ENCODE results near the gene RWDD3. TPM values are rescaled to one million over a fixed set of nuclear protein-coding genes. Genes with fewer than 3 reads are reported as not detected.

Gene RWDD3
- total RNA-seq, 1 experiment from 2014 or later: 15.3 TPM

DNA sequence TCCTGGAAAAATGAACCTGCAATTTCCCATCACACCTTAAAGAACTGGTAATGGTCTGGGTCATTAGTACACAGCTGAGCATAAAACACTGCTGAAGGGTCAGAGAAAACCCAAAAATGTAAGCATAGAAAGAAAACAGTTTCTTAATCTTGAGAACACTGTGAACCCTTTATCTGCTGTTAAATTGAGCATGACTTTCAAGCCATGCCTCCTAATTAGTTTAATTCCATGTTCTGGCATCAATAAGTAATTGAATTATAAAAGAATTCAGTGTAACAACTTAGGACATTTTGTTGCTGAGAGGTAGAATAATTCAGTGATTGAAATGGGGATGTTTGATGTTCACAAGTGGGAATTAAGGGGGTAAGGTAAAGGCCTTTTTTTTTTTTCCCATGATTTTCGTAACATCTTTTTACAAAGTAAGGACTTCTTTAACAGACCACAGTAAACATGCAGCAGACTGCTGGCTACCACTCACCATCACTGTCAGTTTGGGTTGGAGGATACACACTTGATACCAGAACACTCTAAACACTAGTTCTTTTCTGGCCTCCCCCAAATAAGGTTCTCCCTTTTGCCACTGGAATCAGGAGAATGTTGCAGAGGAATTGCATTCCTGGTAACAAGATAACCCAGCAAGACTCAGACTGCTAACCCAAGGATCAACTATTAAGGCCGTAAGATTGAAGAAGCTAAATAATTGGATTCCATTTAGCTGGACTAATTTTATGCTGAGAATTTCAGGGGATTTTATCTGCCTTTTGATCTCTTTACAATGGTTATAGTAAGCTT, 3.0 kb downstream of the RWDD3 start:
- H3K23ac ChIP-seq (ENCODE audit: insufficient read length, low read depth, low read length): no peak overlapping the region
- no peak overlapping the region for H4K5ac ChIP-seq (ENCODE audit: insufficient read length, low read depth, low read length)
- H2AK5ac ChIP-seq (ENCODE audit: insufficient read length, low read length): no peak overlapping the region
- H3K27me3 ChIP-seq (ENCODE audit: insufficient read depth, low read length): no peaks in the 10 kb centered on the region
- no peak overlapping the region for H3K4me2 ChIP-seq (ENCODE audit: insufficient read depth, insufficient read length, low read length)
- H2BK12ac ChIP-seq (ENCODE audit: insufficient read length, low read depth, low read length): no peak overlapping the region
- no peaks in the 10 kb centered on the region for H4K20me1 ChIP-seq (ENCODE audit: control insufficient read depth, insufficient read depth, insufficient read length)
- H3K56ac ChIP-seq (ENCODE audit: insufficient read length, low read depth, low read length): no peak overlapping the region
- Mint-ChIP-seq H3K4me1 (peaks cover 22 to 32% of the 10 kb centered on the region in 2 experiments), H3K36me3 (ENCODE audit: insufficient read depth in 1 of 3, low read depth in 3 of 3) (peaks cover 29 to 36% (median 31%) of the 10 kb centered on the region in 3 experiments), H3K4me3 (no peak overlapping the region), H3K27ac (no peak overlapping the region), H3K27me3 (ENCODE audit: low read depth) (peaks cover 2% of the 10 kb centered on the region; the same call in 1 of the 2 replicates), H3K9me3 (peaks cover 12 to 13% of the 10 kb centered on the region in 2 experiments; a peak in 4 of 5 replicates)
- H2BK120ac ChIP-seq (ENCODE audit: low read depth, low read length, poor library complexity, severe bottlenecking): no peak overlapping the region
- H3K4me1 ChIP-seq (ENCODE audit: insufficient read depth, low read length): no peaks in the 10 kb centered on the region; the same call in 1 of the 2 replicates
- no peak overlapping the region for H2BK5ac ChIP-seq (ENCODE audit: insufficient read length, low read length)
- H2AFZ ChIP-seq (ENCODE audit: low read length): no peak overlapping the region
- no peak overlapping the region for H3K14ac ChIP-seq (ENCODE audit: insufficient read depth, low read length)
- H3K4ac ChIP-seq (ENCODE audit: low read depth, low read length): no peak overlapping the region
- no peaks in the 10 kb centered on the region; the same call in 1 of the 2 replicates for H3K79me2 ChIP-seq (ENCODE audit: insufficient read depth, low read length)
- peaks cover 10% of the 10 kb centered on the region for H3K9me3 ChIP-seq (ENCODE audit: control insufficient read depth, low read depth, low read length)
- no peak overlapping the region for H3K27ac ChIP-seq (ENCODE audit: insufficient read length, low read depth, low read length)
- DNase-seq: no peak
- H3K18ac ChIP-seq (ENCODE audit: insufficient read length, low read depth, low read length): no peak overlapping the region
- no peak overlapping the region for H4K8ac ChIP-seq (replicated peaks; ENCODE audit: insufficient read length, low read depth, low read length)
- WGBS (ENCODE audit: extremely low coverage, insufficient read length, low lambda C conversion rate): no CpG with 5 or more reads among the region's 2 CpGs
- H2BK20ac ChIP-seq (ENCODE audit: low read depth, low read length, poor library complexity, severe bottlenecking): no peak overlapping the region
- H3T11ph ChIP-seq (ENCODE audit: low read length): no peak overlapping the region
- H2BK15ac ChIP-seq (ENCODE audit: low read depth, low read length): no peak overlapping the region
- H4K91ac ChIP-seq (ENCODE audit: insufficient read length, low read depth, low read length): no peak overlapping the region
- no peaks in the 10 kb centered on the region for H3K79me1 ChIP-seq (ENCODE audit: insufficient read depth, low read depth, low read length, poor library complexity, severe bottlenecking)
- peaks cover 9% of the 10 kb centered on the region for H3K23me2 ChIP-seq (ENCODE audit: insufficient read length, low read depth, low read length, poor library complexity, severe bottlenecking)
- H3K9ac ChIP-seq (ENCODE audit: extremely low read depth, insufficient read length, low read length): no peak overlapping the region
- TF ChIP-seq, protein P1, sequence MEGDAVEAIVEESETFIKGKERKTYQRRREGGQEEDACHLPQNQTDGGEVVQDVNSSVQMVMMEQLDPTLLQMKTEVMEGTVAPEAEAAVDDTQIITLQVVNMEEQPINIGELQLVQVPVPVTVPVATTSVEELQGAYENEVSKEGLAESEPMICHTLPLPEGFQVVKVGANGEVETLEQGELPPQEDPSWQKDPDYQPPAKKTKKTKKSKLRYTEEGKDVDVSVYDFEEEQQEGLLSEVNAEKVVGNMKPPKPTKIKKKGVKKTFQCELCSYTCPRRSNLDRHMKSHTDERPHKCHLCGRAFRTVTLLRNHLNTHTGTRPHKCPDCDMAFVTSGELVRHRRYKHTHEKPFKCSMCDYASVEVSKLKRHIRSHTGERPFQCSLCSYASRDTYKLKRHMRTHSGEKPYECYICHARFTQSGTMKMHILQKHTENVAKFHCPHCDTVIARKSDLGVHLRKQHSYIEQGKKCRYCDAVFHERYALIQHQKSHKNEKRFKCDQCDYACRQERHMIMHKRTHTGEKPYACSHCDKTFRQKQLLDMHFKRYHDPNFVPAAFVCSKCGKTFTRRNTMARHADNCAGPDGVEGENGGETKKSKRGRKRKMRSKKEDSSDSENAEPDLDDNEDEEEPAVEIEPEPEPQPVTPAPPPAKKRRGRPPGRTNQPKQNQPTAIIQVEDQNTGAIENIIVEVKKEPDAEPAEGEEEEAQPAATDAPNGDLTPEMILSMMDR (conservative IDR thresholded peaks at IDR 0.05): no peak

Data from H9 (cell line).